Measurements from ENCODE around the gene CCDC6.

Gene CCDC6

GRCh38 chr10:59857921-59858320 is 48.4 kb downstream of the CCDC6 start:
- no peak overlapping the region for H3K4me3 ChIP-seq (ENCODE audit: low read depth, low read length)
- TF ChIP-seq CTCF (IDR thresholded peaks at IDR 0.05; ENCODE audit: low read depth, low read length) = no peak
- TF ChIP-seq MAX (IDR thresholded peaks at IDR 0.05; ENCODE audit: low read depth, low read length) = no peak
- TF ChIP-seq POLR2A (IDR thresholded peaks at IDR 0.05; ENCODE audit: extremely low read depth, insufficient read length) = no peak
- TF ChIP-seq MYC (IDR thresholded peaks at IDR 0.05; ENCODE audit: low read depth, low read length) = no peak
- DNase-seq (ENCODE audit: low read depth) = no peak

- no peak for DNase-seq (ENCODE audit: low read depth)
- TF ChIP-seq MAX (IDR thresholded peaks at IDR 0.05; ENCODE audit: low read depth, low read length) (no peak), MYC (IDR thresholded peaks at IDR 0.05; ENCODE audit: low read depth, low read length) (no peak), POLR2A (IDR thresholded peaks at IDR 0.05; ENCODE audit: extremely low read depth, insufficient read length) (no peak), CTCF (IDR thresholded peaks at IDR 0.05; ENCODE audit: low read depth, low read length) (no peak)
- no peak overlapping the region for H3K4me3 ChIP-seq (ENCODE audit: low read depth, low read length)
Observed at GRCh38 chr10:59857049-59857448, 49.3 kb downstream of the CCDC6 start.

- no peak for DNase-seq (ENCODE audit: low read depth)
- no peak for TF ChIP-seq POLR2A (IDR thresholded peaks at IDR 0.05; ENCODE audit: extremely low read depth, insufficient read length)
- TF ChIP-seq MYC (IDR thresholded peaks at IDR 0.05; ENCODE audit: low read depth, low read length) = no peak
- TF ChIP-seq MAX (IDR thresholded peaks at IDR 0.05; ENCODE audit: low read depth, low read length) = no peak
- no peak for TF ChIP-seq CTCF (IDR thresholded peaks at IDR 0.05; ENCODE audit: low read depth, low read length)
- no peak overlapping the region for H3K4me3 ChIP-seq (ENCODE audit: low read depth, low read length)
Observed at GRCh38 chr10:59856104-59856503, 50.3 kb downstream of the CCDC6 start.

DNA sequence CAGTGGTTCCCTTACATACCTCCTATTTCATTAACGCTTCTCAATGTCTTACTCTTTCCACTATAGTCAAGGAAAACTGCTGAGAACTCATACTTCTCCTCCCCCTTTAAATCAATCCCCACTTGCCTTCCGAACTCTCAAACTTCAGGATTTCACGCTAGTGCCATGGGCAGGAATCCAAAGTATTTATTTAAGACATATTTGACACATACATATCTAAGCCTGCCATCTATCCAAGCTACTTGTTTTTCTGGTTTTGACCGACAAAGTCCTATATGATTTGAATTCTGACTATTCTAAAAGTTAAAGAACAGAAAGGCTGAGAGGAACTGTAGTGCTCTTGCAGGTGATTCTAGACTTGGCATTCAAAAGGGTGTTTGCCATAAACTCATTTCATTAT is 51.8 kb downstream of the CCDC6 start:
- TF ChIP-seq CTCF (IDR thresholded peaks at IDR 0.05; ENCODE audit: low read depth, low read length) (no peak), MAX (IDR thresholded peaks at IDR 0.05; ENCODE audit: low read depth, low read length) (no peak), MYC (IDR thresholded peaks at IDR 0.05; ENCODE audit: low read depth, low read length) (no peak), POLR2A (IDR thresholded peaks at IDR 0.05; ENCODE audit: extremely low read depth, insufficient read length) (no peak)
- H3K4me3 ChIP-seq (ENCODE audit: low read depth, low read length) = no peak overlapping the region

DNA sequence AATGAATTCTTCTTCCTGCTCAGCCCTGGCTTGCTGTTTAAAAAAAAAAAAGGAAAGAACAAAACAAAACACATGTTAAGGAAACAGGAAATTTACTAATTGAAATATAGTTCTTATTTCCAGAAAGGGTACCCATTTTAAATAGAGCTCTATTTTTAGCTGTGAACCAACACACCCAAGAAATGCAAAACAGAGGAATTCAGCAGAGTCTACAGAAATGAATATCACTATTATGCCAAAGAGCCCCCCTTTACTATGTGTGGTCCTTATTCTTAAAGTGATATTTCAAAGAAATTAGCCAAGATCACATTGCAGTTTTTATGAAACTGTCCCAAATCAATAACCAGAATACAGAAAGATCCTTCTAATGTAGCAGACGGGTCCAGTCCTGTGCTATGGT is 53.7 kb downstream of the CCDC6 start:
- H3K4me3 ChIP-seq (ENCODE audit: low read depth, low read length) = no peak overlapping the region
- DNase-seq (ENCODE audit: low read depth) = no peak
- TF ChIP-seq MAX (IDR thresholded peaks at IDR 0.05; ENCODE audit: low read depth, low read length) (no peak), POLR2A (IDR thresholded peaks at IDR 0.05; ENCODE audit: extremely low read depth, insufficient read length) (no peak), MYC (IDR thresholded peaks at IDR 0.05; ENCODE audit: low read depth, low read length) (no peak), CTCF (IDR thresholded peaks at IDR 0.05; ENCODE audit: low read depth, low read length) (no peak)

More for the DNA sequence above, 51.8 kb downstream of the CCDC6 start:
- no peak for DNase-seq (ENCODE audit: low read depth)

GRCh38 chr10:59851864-59852263 is 54.5 kb downstream of the CCDC6 start:
- TF ChIP-seq CTCF (IDR thresholded peaks at IDR 0.05; ENCODE audit: low read depth, low read length) (no peak), POLR2A (IDR thresholded peaks at IDR 0.05; ENCODE audit: extremely low read depth, insufficient read length) (no peak), MAX (IDR thresholded peaks at IDR 0.05; ENCODE audit: low read depth, low read length) (no peak), MYC (IDR thresholded peaks at IDR 0.05; ENCODE audit: low read depth, low read length) (no peak)
- H3K4me3 ChIP-seq (ENCODE audit: low read depth, low read length) = no peak overlapping the region
- DNase-seq (ENCODE audit: low read depth) = no peak
